ENCODE results near the gene ZDHHC19.
"Not testable (repeated sequence)": the region's sequence is repeated elsewhere in the genome, so short reads cannot be mapped to it uniquely, and the experiment has no call there.

Gene ZDHHC19

GRCh38 chr3:196222876-196223595, 11.8 kb upstream of the ZDHHC19 start:
- DNase-seq: no peak

- no peak for DNase-seq
Measured at GRCh38 chr3:196220991-196221390, 9.8 kb upstream of the ZDHHC19 start.

- DNase-seq: no peak
Measured at GRCh38 chr3:196220587-196220986, 9.4 kb upstream of the ZDHHC19 start.

DNA sequence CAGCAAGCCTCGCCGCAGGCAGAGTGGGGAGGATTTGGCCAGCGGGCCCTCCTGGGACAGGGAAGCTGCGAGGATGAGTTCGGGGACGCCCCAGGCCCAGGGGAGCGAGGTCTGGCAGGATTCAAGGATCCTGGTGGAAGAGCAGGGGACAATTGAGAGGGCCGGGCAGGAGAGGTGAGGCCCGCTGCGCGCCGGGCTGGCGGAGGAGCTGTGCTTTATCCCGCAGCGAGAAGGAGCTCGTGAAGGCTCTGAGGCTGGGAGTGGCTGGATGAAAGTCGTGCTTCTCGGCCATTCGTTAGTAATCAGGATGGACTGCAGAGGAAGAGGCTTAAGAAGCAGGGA, 8.7 kb upstream of the ZDHHC19 start:
- DNase-seq: no peak

- peak; percentile 70 for DNase-seq
Measured at GRCh38 chr3:196219194-196219969, 8.2 kb upstream of the ZDHHC19 start.

- DNase-seq: no peak
Measured at GRCh38 chr3:196218155-196218712, 7.0 kb upstream of the ZDHHC19 start.

GRCh38 chr3:196217307-196218154, 6.3 kb upstream of the ZDHHC19 start:
- DNase-seq: no peak

DNA sequence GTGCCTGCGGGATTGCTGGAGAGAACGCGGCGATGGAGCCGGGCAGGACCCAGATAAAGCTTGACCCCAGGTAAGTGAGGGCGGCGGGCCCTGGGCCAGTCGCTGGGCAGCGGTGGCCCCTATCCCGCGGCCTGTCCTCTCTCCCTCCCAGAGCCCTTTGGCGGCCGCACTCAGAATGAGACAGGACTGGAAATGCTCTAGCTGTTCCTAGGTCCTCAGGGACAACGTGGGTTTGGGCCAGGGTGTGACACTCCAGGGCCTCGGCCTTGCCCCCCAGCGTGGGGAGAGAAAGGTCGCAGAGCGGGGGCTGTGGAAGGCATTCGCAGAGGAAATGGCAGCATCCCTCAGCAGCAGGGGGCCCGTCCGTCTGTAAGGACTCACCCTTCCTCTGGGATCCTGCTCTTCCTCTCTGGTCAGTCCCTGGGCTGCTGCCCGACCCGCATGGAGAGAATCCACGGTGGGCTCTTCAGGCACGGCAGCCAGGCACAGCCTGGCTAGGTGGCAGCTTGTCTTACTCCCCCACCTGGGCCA, 5.5 kb upstream of the ZDHHC19 start:
- no peak for DNase-seq

DNA sequence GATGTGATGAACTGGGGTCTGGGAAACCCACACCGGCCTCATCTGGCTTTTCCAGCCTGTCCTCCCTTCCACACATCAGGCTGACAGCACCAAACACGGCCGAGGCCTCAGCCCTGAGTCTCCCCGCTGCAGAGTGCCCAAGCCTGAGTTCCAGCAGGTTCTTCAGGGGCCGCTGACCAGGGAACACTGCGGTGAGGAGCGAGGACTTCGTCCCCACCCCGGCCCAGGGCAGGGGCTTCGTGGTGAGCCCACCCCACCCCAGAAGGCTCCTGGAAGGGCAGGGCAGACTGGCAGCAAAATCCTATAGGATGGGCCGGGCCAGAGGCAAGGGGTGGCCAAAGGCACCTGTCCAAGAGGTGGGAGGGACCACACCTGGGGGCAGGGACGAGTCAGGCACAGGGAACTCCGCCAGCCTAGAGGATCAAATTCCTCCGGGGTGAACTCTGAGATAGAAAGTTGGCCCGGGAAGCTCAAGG, 4.9 kb upstream of the ZDHHC19 start, which contains the start of gene SLC51A:
TSS of gene SLC51A (plus strand) at position 446 of the 476 bp plus-strand sequence. CDS start 179 bp downstream, outside the sequence.
- DNase-seq: no peak

GRCh38 chr3:196215493-196216020, 4.4 kb upstream of the ZDHHC19 start:
- no peak for DNase-seq

- no peak for DNase-seq
Measured at GRCh38 chr3:196214783-196215441, 3.7 kb upstream of the ZDHHC19 start.

GRCh38 chr3:196209944-196210672, 1.1 kb downstream of the ZDHHC19 start:
- not testable (repeated sequence) for DNase-seq

DNA sequence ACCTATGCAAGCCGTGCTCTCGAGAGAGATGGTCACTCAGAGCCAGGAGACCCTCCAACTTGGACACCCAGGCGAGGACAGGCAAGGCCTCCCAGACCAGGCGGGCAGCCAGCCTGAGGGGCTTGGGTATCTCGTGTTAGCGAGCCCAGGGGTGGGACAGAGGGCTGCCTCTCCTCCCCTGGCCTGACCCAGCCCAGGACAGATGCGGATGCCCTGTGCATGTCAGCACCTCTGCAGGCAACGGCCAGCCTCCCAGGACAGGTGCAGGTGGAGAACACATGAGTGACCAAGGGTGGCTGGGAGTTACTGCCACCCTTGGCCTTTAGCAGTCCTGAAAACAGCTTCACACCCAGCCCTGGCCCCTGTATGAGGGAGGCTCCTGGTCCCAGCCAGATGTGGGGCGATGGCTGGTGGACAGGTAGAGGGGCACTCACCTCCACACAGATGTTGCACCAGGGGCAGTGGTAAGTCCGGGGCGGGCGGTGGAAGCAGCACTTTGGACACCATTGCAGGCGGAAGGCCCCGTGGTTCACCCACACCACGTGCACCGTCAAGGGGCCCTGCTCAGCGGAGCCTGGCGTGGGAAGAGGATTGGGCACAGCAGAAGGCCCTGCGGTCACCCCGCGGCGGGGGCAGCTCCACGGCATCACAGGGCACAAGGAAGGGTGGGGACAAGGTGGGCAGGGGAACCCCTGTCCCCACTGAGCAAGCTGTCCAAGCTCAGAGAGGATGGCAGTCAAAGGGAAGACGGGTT, 2.1 kb downstream of the ZDHHC19 start:
- DNase-seq: no peak

- peak; percentile 78 for DNase-seq
Measured at GRCh38 chr3:196207833-196208607, 3.2 kb downstream of the ZDHHC19 start.

GRCh38 chr3:196207159-196207832, 3.9 kb downstream of the ZDHHC19 start:
- DNase-seq: no peak

- not testable (repeated sequence) for DNase-seq
Measured at GRCh38 chr3:196205442-196206205, 5.6 kb downstream of the ZDHHC19 start.

DNA sequence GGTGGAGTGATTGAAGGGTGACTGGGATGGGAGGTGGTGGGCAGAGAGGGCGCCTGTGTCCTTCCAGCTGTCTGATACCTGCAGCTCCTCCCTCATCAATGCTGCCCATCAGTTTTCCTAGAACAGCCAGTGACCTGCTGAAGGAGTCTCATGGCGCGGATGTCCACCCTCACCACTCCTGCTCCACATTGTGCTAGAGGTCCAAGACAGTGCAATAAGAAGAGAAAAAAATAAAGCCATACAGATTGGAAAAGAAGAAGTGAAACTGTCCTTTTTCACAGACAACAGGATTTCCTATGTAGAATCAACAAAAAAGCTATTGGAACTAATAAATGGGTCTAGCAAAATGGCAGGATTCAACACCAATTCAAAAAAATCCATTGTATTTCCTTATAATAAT, 7.4 kb downstream of the ZDHHC19 start:
- DNase-seq: no peak

DNA sequence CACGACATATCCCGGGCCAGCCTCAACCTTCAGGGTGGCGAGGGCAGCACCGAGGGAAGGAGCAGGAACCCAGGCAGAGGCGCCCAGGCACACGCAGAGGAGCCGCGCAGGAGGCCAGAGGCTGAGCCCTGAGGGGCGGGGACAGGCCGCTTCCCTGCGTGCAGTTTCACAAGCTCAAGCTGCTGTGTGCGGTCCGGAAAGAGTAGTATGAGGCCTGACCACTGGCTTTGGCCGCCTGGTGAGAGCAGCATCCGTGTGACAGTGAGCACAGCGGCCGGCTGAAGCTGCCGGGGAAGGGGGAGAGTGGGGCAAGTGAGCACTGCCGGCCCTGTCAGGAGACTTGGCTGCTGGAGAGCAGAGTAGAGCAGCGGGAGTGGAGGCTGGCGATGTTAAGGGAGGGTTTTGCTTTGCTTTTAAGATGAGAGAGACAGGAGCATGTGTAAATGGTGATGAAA, 8.7 kb downstream of the ZDHHC19 start:
- DNase-seq: no peak
